ENCODE data around the gene LIX1L.
A peak's percentile ranks its signal among the peaks of the same experiment; 100 is the strongest.
"Not testable (repeated sequence)": the region's sequence is repeated elsewhere in the genome, so short reads cannot be mapped to it uniquely, and the experiment has no call there.

Gene LIX1L

GRCh38 chr1:145927916-145928643 is 29.7 kb downstream of the LIX1L start:
- DNase-seq: no peak

DNA sequence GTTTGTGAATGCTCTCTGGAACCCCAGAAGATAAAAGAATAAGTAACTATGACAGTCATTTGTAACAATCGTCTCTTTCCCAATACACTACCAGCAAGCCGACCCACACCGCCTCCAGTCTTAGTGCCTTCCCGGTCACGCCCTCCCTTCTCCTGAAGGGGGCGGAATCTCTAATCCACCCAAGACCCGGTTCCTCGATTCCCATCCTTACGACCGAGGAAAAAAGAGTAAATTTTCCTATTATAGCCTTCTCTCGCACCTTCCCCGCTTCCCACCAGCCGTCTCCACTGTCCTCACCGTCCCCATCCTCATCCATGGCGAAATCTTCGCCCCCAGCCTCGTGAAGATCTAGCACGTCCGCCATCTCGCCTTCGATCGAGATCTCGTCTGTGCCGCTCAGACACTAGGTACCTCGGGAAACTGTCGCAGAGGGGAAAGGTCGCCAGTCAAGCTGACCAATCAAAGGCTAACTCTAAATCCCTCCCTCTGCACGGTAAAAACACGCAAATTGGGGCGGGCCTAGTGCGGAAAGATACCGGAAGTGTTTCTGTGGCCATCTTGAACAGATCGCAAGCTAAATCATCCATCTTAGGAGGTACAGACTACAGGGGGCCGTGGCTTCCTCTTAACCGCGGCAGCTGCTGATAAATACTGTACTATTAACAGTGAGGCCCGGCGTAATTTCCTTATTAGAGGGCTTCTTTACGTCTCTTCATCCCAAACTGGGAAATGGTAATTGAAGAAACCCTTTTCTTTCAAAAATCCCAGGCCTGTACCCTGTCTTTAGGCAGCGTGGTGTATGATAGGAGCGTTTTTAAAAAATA is 30.5 kb downstream of the LIX1L start, which contains the start of gene RBM8A:
Gene RBM8A (minus strand): TSS at position 422 of the 824 bp plus-strand sequence. CDS start 58 bp downstream, at position 364.
- DNase-seq: peak; percentile 96

DNA sequence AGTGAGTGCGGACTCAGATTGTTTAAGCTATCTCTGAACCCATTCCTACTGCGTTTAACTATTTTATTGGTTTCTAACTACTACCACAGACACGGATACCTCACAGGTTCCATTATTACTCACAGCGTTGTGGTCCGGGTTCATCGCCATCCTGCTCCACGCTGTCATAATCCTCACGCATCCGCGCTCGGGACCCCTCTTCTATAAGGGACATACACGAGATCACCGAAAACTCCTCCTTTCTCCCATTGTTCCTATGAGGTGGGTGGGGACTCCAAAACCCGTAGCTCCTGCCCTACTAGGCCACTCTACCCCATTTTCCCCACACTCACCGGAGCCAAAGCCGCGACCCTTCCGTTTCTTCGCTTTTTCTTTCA is 31.1 kb downstream of the LIX1L start:
- DNase-seq: no peak

GRCh38 chr1:145922266-145922665 is 35.6 kb downstream of the LIX1L start:
- no peak for DNase-seq

- not testable (repeated sequence) for DNase-seq
These were observed 37.5 kb downstream of the LIX1L start for GRCh38 chr1:145920297-145920696.

DNA sequence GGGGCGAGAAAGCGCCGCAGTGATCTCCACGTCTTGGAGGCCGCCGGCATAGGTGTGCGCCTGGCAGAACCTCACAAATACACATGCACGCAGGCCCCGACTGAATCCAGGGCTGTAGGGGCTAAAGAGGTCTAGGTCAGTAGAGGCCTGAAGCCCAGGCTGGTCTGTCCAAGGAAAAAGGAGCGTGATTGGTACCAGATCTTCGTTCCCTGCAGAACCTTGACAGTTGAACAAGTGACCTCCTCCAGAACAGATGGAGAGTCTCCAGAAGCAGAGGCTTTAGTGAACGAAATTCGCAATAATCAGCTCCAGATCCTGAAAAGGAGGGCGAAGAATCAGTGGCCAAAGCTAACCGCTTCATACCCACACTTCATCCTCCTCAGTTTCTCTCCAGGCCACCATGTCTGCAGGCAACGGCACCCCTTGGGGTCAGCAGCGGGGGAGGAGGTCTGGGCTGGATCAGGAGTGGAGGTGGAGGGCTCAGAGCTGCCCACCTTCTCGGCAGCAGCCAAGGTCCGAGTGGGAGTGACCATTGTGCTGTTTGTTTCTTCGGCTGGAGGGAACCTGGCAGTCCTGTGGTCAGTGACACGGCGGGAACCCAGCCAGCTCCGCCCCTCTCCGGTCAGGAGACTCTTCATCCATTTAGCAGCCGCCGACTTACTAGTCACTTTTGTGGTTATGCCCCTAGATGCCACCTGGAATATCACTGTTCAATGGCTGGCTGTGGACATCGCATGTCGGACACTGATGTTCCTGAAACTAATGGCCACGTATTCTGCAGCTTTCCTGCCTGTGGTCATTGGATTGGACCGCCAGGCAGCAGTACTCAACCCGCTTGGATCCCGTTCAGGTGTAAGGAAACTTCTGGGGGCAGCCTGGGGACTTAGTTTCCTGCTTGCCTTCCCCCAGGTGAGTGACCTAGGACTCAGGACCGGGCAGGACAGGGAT is 38.6 kb downstream of the LIX1L start:
- DNase-seq: no peak

DNA sequence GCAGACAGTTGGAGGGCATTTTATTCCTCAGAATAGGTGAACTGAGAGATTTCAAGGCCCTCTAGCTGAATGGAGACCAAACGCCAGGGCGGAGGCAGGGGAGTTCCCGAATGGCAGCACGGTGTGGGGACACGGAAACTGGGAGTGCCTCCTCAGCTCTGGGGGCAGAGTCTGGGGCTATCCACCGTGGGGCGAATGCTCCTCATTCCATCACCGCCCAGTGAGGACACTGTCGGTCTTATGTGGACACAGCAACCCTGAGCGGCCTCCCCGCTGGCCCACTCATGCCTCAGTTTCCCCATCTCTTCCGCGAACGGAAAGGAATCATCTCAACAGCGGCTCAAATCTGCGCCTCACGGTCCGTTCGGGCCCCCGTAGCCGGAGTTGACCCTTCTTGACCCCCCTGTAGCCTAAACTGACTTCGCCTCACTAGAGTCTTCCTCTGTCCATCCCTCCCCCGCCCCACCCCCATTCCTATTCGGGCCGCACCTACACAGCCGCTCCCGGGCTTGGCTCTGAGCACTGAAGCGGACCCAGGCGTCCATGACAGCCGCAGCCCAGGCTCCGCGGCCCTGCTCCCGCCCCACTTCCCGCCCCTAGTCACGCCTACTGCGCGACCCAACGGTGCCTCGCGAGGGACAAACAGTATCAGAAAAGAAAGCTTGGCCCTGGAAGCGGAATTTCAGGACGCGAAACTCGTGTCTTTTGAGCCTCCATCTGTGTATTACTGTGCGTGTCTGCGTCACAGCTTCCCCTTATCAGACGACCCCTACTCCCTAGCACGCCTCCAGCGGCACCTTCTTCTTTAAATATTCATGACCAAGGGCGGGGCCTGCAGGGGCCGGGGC is 39.4 kb downstream of the LIX1L start, which contains the start of gene PEX11B:
Gene PEX11B (minus strand): TSS at position 574 of the 848 bp plus-strand sequence. CDS start 29 bp downstream, at position 545.
- peak; percentile 57 for DNase-seq

GRCh38 chr1:145917595-145917994 is 40.2 kb downstream of the LIX1L start:
- DNase-seq: no peak

- DNase-seq: no peak
These were observed 41.1 kb downstream of the LIX1L start for GRCh38 chr1:145916745-145917144.

- no peak for DNase-seq
These were observed 45.6 kb downstream of the LIX1L start for GRCh38 chr1:145912128-145912641.

- no peak for DNase-seq
These were observed 49.2 kb downstream of the LIX1L start for GRCh38 chr1:145908653-145909052.

- no peak for DNase-seq
These were observed 50.7 kb downstream of the LIX1L start for GRCh38 chr1:145906954-145907753.

DNA sequence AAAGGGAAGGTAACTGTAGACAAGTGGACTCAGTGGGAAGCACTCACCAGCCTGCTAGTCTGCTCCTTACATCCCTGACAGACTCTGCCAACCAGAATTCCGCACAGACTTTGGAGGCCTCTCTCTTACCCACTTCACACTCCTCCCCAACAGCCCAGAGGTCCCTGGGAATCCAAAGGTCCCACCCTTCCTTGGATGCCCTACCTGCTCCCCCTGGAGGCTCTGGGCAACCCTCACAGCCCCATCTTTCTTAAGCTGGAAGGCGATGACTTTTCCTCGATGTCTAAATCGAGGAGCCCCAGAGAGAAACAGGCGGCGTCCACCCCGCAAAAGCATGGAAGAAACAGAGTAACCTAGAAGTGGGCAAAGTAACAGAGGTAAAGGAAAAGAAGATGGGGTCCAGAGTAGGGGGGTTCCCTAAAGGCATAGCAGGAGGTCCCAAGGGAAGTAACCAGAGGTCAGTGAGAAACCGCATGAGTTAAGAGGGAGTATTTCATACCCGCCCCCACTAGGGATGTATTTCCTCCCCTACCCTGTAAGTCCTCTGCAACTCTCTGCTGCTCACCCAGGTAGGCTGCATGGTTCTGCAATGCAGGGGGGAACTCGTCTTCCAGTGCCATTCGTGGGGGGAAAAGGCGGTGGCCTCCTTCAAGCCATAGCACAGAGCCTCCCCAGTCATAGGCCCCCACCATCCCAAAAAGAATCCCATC is 56.4 kb downstream of the LIX1L start:
- DNase-seq: no peak

DNA sequence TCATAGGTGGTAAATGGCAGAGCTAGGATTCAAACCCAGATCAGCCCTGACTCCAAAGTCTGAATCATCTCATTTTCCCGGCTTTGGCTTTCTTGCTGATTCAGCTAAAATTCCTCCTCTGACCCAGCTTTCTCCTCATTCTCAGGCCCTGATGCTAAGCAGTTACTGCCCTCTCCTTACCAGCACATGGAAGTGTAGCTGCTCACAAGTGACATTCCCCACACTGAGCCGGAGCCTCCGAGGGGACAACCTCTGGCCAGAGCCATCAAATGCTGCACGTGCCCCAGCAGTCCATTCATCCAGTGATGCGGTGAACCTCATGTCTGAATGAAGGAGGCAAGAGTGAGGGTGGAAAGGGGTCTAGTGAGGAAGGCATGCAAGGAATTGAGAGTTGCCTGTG is 59.1 kb downstream of the LIX1L start:
- DNase-seq: no peak

DNA sequence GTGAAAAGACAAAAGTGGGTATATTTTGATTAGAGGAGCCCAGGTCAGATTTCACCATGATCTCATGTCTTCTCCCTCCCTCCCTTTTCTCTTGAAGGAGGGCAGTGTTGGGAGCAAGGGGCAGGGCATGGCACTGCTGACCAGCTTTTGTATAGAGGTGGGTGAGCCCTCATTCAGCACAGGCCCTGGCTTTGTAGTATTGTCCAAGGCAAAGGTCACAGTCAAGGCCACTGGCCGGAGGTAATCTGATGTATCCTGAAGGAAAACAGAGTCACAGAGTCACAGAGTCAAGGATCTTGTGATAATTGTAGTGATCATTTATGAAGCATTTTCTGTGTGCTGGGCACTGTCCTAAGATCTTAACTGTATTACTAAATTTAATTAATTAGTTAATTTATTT is 59.8 kb downstream of the LIX1L start:
- no peak for DNase-seq

- DNase-seq: no peak
These were observed 62.3 kb downstream of the LIX1L start for GRCh38 chr1:145895471-145895870.

DNA sequence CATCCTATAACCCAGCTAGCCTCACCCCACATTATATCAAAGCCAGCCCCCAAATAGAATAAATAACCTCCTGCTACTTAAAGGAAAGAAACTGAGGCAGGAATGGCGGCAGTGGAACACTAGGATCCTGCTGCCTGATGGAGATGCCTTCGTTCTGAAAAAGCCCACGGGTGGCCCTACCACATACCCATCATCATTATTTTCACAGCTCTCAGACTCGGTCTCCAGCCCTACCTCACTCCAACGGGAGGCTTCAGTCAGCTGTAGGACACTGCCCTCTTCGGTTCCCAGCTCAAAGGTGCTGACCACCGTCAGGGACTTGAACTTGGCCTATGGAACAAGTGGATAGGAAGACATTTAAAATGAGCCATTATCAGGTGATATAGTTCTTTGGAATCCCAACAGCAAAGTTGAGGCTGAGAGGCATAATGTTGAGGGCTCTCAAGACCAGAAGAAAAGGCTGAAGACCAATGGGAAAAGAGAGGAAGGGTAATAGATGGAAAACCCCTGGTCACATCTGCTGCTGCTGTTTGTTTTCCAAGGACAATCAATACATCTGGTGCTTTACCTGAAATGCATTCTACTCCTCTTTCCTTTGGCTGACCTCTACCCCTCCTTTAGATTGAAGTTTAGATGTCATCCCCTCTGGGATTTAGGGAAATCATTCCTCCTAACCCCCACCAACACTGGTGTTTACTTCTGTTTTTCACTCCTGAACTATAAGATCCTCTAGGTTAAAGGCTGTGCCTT is 64.3 kb downstream of the LIX1L start:
- DNase-seq: no peak

DNA sequence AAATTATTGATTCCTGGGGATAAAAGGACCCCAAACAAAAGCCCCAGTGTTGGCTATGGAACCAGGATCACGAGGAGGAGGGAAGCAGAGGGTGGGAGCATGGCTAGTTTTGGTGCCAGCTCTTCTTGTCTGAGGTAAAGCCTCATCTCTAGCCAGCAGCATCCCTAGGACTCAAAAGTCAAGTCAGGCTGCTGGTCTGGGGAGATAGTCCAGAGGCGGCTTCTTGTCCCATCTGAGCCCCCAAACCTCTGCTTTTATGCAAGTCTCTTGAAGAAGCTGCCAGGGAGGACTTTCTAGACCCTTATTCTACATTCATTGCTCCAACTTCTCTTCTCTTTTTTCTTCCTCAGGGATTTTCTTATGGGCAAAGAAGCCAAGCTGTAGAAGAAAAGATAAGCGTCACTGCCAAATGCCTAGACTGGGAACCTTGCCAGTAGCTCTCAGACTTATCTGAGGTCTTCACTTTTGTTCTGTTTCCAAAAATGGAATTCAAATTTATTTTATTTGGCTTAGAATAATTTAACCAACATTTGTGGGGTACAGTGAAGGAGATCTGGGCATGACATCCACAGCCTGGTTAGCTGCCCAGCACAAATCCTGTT is 65.2 kb downstream of the LIX1L start:
- no peak for DNase-seq

Data from NCI-H510A (cell line).